Neuronal stem cell (in vitro differentiated cells): ENCODE results near the gene MYBBP1A.
A peak's percentile ranks its signal among the peaks of the same experiment; 100 is the strongest.

ENCODE experiments used
- DNase-seq: peaks from one replicate; pipeline ENCODE4 v3.0.0-alpha.2; 2013; ENCODE audit warnings: low spot score
- H2AFZ ChIP-seq: one replicate; pipeline ENCODE4 v1.6.1; 2013; ENCODE audit warnings: mild to moderate bottlenecking, low read length, inconsistent platforms
- H2AK5ac ChIP-seq: 2 replicates; pipeline ENCODE4 v1.6.1; 2013; ENCODE audit warnings: low read depth, mild to moderate bottlenecking, inconsistent platforms, low read length, moderate library complexity, mixed read lengths
- H2BK120ac ChIP-seq: 2 replicates; pipeline ENCODE4 v1.6.1; 2013; ENCODE audit warnings: low read depth, mild to moderate bottlenecking, inconsistent platforms, low read length, moderate library complexity, mixed read lengths
- H2BK12ac ChIP-seq: one replicate; pipeline ENCODE4 v1.6.1; 2013; ENCODE audit warnings: low read length, inconsistent platforms
- H2BK15ac ChIP-seq: 2 replicates; pipeline ENCODE4 v1.6.1; 2013; ENCODE audit warnings: mild to moderate bottlenecking, low read length, inconsistent platforms, mixed read lengths
- H2BK5ac ChIP-seq: one replicate; pipeline ENCODE4 v1.6.1; 2013; ENCODE audit warnings: inconsistent platforms, mild to moderate bottlenecking, low read length, moderate library complexity
- H3K14ac ChIP-seq: one replicate; pipeline ENCODE4 v1.6.1; 2013; ENCODE audit warnings: low read length, inconsistent platforms
- H3K18ac ChIP-seq: 2 replicates; pipeline ENCODE4 v1.6.1; 2013; ENCODE audit warnings: low read length, inconsistent platforms
- H3K23ac ChIP-seq: 2 replicates; pipeline ENCODE4 v1.6.1; 2013; ENCODE audit warnings: low read depth, mild to moderate bottlenecking, mixed read lengths, low read length, inconsistent platforms; ENCODE audit not compliant: poor library complexity
- H3K27ac ChIP-seq: replicated peaks from 3 replicates; pipeline ENCODE4 v1.5.1; 2013; ENCODE audit warnings: low read length, inconsistent platforms
- H3K27me3 ChIP-seq, 3 experiments: 2 replicates each; pipeline ENCODE4 v1.6.1; 2013; ENCODE audit warnings: low read length in 3 of 3, mild to moderate bottlenecking in 2 of 3, inconsistent platforms in 1 of 3, low read depth in 1 of 3, mixed read lengths in 1 of 3, moderate library complexity in 1 of 3; ENCODE audit not compliant: control insufficient read depth in 3 of 3, insufficient read depth in 3 of 3
- H3K36me3 ChIP-seq, 2 donors: replicated peaks in 1 of 2; 2 replicates each; pipeline ENCODE4 v1.6.1; 2013; ENCODE audit warnings: low read length in 2 of 2; ENCODE audit not compliant: control insufficient read depth in 2 of 2, insufficient read depth in 2 of 2
- H3K4ac ChIP-seq: 2 replicates; pipeline ENCODE4 v1.6.1; 2013; ENCODE audit warnings: inconsistent platforms, mild to moderate bottlenecking, low read length, moderate library complexity
- H3K4me1 ChIP-seq, 2 donors: 1 replicate in 1 of 2; 2 replicates in 1 of 2; pipeline ENCODE4 v1.6.1; 2013; ENCODE audit warnings: low read length in 2 of 2, low read depth in 1 of 2; ENCODE audit not compliant: control insufficient read depth in 2 of 2, insufficient read depth in 1 of 2
- H3K4me2 ChIP-seq: one replicate; pipeline ENCODE4 v1.6.1; 2013; ENCODE audit warnings: mild to moderate bottlenecking, low read length, inconsistent platforms; ENCODE audit not compliant: insufficient read depth, poor library complexity, severe bottlenecking
- H3K4me3 ChIP-seq, 2 donors: 2 replicates each; pipeline ENCODE4 v1.5.1; 2013; ENCODE audit warnings: low read length in 2 of 2, mild to moderate bottlenecking in 2 of 2, inconsistent platforms in 1 of 2, moderate library complexity in 1 of 2
- H3K79me1 ChIP-seq: one replicate; pipeline ENCODE4 v1.6.1; 2013; ENCODE audit warnings: low read depth, mild to moderate bottlenecking, inconsistent platforms, low read length, moderate library complexity
- H3K9ac ChIP-seq: one replicate; pipeline ENCODE4 v1.6.1; 2013; ENCODE audit warnings: mild to moderate bottlenecking, low read depth, low read length, inconsistent platforms; ENCODE audit not compliant: poor library complexity
- H3K9me3 ChIP-seq, 2 donors: replicated peaks in 1 of 2; 2 replicates each; pipeline versions ENCODE3 to v1.6.1; 2013; ENCODE audit warnings: low read length in 2 of 2, mild to moderate bottlenecking in 2 of 2, inconsistent platforms in 1 of 2, low read depth in 1 of 2, mixed read lengths in 1 of 2, moderate library complexity in 1 of 2; ENCODE audit not compliant: control insufficient read depth in 2 of 2, insufficient read depth in 1 of 2
- H4K8ac ChIP-seq: one replicate; pipeline ENCODE4 v1.6.1; 2013; ENCODE audit warnings: low read depth, mild to moderate bottlenecking, inconsistent platforms, low read length, moderate library complexity
- H4K91ac ChIP-seq: one replicate; pipeline ENCODE4 v1.6.1; 2013; ENCODE audit warnings: low read length, low read depth, mild to moderate bottlenecking, inconsistent platforms; ENCODE audit not compliant: poor library complexity
- WGBS, 2 donors: extraction: QIAGEN DNeasy Blood & Tissue Kit; methylation state at CpG; one replicate each; pipeline ENCODE4 v1.1.7; 2013; ENCODE audit warnings: missing lambda C conversion rate in 2 of 2, mixed read lengths in 1 of 2; ENCODE audit not compliant: insufficient read length in 2 of 2, insufficient replicate concordance in 1 of 2; ENCODE audit errors: extremely low coverage in 2 of 2; 5-methylcytosine and 5-hydroxymethylcytosine counted together

Gene MYBBP1A

DNA sequence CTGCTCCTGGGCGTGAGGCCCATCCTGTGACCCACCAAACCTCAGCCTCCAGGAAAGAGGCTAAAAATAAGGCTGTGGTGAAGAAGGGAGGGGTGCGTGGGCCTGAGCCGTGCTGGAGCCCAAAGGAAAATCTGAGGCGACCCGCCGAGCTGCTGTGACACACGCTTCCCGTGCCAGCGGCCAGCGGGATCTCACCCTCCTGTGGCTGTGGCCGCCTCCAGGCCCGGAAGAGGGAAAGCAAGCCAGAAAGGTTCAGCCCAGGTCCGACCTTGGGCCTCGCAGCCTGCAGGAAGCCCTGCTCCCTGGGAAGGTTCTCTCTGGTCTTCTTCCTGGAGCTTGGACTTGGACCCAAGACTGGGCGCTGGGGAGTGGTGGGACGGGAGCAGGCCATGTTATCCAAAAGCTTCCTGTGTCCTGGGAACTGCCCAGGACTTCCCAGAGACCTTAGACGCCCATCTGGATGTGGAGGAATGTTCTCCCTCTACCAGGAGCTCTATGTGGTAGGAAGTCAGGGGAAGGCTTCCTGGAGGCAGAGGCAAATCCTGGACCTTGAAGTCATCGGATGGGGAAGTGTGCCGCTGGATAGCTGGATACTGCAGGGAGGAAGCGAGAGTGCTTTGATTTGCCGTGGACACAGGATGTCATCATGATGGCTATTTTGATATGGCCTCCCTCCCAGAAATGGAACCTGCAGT, 45.1 kb downstream of the MYBBP1A start:
- DNase-seq: no peak
- Histone ChIP-seq H3K27ac (no peak overlapping the region), H2BK120ac (peak overlapping the region; percentile 40), H2BK15ac (peak overlapping the region; percentile 33), H2BK12ac (no peak overlapping the region), H3K14ac (no peak overlapping the region), H2AK5ac (peak overlapping the region; percentile 91), H3K9ac (no peak overlapping the region), H3K4me1 (peaks cover 9 to 12% of the 10 kb centered on the region in 2 donors), H3K36me3 (no peaks in the 10 kb centered on the region), H3K27me3 (peaks cover 0 to 57% (median 0%) of the 10 kb centered on the region in 3 experiments), H3K4me2 (no peak overlapping the region), H4K8ac (no peak overlapping the region), H4K91ac (no peak overlapping the region), H3K4me3 (no peak overlapping the region), H3K23ac (peak overlapping the region; percentile 78), H3K4ac (no peak overlapping the region), H3K18ac (peak overlapping the region; percentile 78), H2BK5ac (peak overlapping the region; percentile 30), H3K9me3 (no peaks in the 10 kb centered on the region), H3K79me1 (no peaks in the 10 kb centered on the region), H2AFZ (no peak overlapping the region)
- WGBS, 2 donors: no CpG with 5 or more reads among the region's 21 CpGs

DNA sequence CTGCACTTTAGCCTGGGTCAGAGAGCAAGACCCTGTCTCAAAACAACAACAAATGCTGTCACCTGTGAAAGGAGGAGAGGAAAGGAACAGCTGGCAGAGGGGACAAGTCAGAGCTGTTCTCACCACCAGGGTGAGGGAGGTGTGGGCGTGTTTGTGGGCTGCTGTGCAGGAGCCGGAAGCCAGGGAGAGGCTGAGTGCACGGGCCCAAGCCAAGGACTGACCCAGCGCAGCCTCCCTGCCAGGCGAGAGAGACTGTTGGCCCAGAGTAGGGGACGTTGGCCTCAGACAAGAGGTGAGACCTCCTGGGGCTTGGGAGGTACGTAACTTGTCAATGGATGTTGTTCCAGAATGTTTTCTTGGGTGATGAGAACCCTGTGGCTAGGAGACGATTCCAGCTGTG, 45.8 kb downstream of the MYBBP1A start:
- Histone ChIP-seq H3K9ac (no peak overlapping the region), H3K4ac (no peak overlapping the region), H2BK5ac (no peak overlapping the region), H2AFZ (no peak overlapping the region), H2BK15ac (peak overlapping the region; percentile 33), H2BK120ac (peak overlapping the region; percentile 40), H3K14ac (no peak overlapping the region), H3K18ac (no peak overlapping the region), H2AK5ac (peak overlapping the region; percentile 91), H3K4me2 (no peak overlapping the region), H3K4me3 (no peak overlapping the region), H3K36me3 (no peaks in the 10 kb centered on the region), H3K79me1 (no peaks in the 10 kb centered on the region), H3K4me1 (peaks cover 2 to 6% of the 10 kb centered on the region in 2 donors), H3K27me3 (peaks cover 0 to 63% (median 0%) of the 10 kb centered on the region in 3 experiments), H3K23ac (no peak overlapping the region), H2BK12ac (no peak overlapping the region), H4K8ac (no peak overlapping the region), H3K9me3 (no peaks in the 10 kb centered on the region), H4K91ac (no peak overlapping the region), H3K27ac (no peak overlapping the region)
- WGBS, 2 donors: no CpG with 5 or more reads among the region's 8 CpGs
- no peak for DNase-seq

DNA sequence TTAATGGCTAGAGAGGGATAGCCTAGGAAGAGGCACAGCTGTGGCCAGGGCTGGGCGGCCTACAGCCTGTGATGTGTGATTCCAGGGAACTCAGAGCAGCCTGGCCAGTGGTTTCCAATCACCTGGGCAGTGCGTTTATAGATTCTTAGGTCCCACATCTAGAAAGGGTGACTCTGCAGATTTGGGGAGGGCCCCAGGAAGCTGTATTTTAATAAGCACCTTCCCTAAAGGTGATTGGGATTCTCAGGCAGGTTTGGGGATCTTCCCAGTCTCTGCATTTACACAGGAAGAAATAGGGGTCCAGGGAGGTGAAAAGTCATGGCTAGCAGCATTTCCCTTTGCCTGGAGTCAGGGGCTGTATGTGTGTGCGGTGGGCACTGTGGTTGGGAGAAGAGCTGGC, 47.0 kb downstream of the MYBBP1A start:
- Histone ChIP-seq H3K27ac (no peak overlapping the region), H3K79me1 (no peaks in the 10 kb centered on the region), H3K18ac (no peak overlapping the region), H3K9me3 (no peaks in the 10 kb centered on the region), H3K4me2 (no peak overlapping the region), H3K4me3 (no peak overlapping the region), H2AFZ (no peak overlapping the region), H3K36me3 (no peaks in the 10 kb centered on the region), H2AK5ac (no peak overlapping the region), H3K27me3 (peaks cover 0 to 75% (median 0%) of the 10 kb centered on the region in 3 experiments), H4K91ac (no peak overlapping the region), H2BK5ac (no peak overlapping the region), H2BK120ac (no peak overlapping the region), H3K14ac (no peak overlapping the region), H3K23ac (no peak overlapping the region), H3K4ac (no peak overlapping the region), H2BK12ac (peak overlapping the region; percentile 46), H3K9ac (no peak overlapping the region), H3K4me1 (peaks cover 0 to under 1% of the 10 kb centered on the region in 2 donors), H2BK15ac (peak overlapping the region; percentile 27), H4K8ac (no peak overlapping the region)
- WGBS, 2 donors: no CpG with 5 or more reads among the region's 3 CpGs
- no peak for DNase-seq

DNA sequence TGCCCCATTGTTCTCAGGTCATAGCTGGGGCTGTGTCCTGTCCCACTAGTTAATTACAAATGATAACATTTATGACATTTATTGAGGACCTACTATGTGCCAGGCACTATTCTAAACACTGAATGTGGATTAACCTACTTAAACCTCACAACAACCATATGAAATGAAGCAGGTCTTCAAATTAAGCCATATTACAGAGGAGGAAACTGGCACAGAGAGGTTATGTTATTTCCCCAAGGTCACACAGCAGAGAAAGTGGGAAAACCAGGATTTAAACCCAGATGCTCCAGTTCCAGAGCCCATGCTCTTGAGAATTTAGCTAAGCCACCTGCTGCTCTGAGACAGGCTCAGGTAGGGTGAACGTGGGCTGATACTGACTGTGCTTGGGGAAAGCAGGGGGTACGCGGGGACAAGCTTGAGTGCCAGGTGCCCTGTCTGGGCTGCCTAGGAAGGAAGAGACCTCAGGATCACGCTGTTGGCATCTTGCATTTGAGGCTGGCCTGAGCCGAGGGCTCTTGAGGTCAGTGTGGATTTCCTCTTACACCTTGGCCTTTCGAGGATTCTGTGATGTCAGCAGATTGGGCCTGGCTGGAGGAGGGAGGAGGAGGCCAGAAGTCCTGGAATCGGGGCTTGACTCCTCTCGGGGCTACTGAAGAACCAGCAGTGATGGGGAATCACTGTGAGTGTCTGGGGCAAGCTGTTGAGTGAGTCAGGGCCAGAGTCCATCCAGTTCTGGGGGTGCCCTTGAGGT, 47.6 kb downstream of the MYBBP1A start:
- no peak overlapping the region for H3K18ac ChIP-seq
- H3K23ac ChIP-seq: peak overlapping the region; percentile 9
- H3K9me3 ChIP-seq: no peaks in the 10 kb centered on the region
- no CpG with 5 or more reads among the region's 8 CpGs for WGBS, 2 donors
- no peak overlapping the region for H3K4ac ChIP-seq
- H4K91ac ChIP-seq: no peak overlapping the region
- no peak overlapping the region for H3K27ac ChIP-seq
- peak overlapping the region in 1 of 2 donors; percentile 7 for H3K4me3 ChIP-seq
- no peaks in the 10 kb centered on the region for H3K79me1 ChIP-seq
- H2BK5ac ChIP-seq: no peak overlapping the region
- H2BK120ac ChIP-seq: no peak overlapping the region
- H3K4me2 ChIP-seq: no peak overlapping the region
- no peak overlapping the region for H4K8ac ChIP-seq
- H3K4me1 ChIP-seq: peaks cover 0 to 4% of the 10 kb centered on the region in 2 donors
- peak overlapping the region; percentile 46 for H2BK12ac ChIP-seq
- no peak overlapping the region for H3K14ac ChIP-seq
- no peak overlapping the region for H2AFZ ChIP-seq
- H3K36me3 ChIP-seq: no peaks in the 10 kb centered on the region
- peaks cover 0 to 78% (median 0%) of the 10 kb centered on the region in 3 experiments for H3K27me3 ChIP-seq
- no peak for DNase-seq
- H3K9ac ChIP-seq: peak overlapping the region; percentile 27
- H2AK5ac ChIP-seq: peak overlapping the region; percentile 73
- peak overlapping the region; percentile 27 for H2BK15ac ChIP-seq
